ENCODE data around the gene ATG7. TPM values are rescaled to one million over a fixed set of nuclear protein-coding genes. Genes with fewer than 3 reads are reported as not detected.

ATG7 gene
- total RNA-seq, 1 donor from 2014 or later = 55.0 TPM

GRCh38 chr3:11529281-11529680 lies 257.1 kb downstream of the ATG7 start:
- H3K4me3 ChIP-seq = no peak overlapping the region
- H3K36me3 ChIP-seq = no peaks in the 10 kb centered on the region
- peaks cover 10% of the 10 kb centered on the region for H3K4me1 ChIP-seq
- no peak overlapping the region for H3K27ac ChIP-seq
- intact Hi-C loops (cut with DNase I) = no loop called here
- no peak for TF ChIP-seq POLR2AphosphoS5 (IDR thresholded peaks at IDR 0.05; ENCODE audit: insufficient read depth in 1 of 2, low read depth in 1 of 2)
- TF ChIP-seq, protein P1, sequence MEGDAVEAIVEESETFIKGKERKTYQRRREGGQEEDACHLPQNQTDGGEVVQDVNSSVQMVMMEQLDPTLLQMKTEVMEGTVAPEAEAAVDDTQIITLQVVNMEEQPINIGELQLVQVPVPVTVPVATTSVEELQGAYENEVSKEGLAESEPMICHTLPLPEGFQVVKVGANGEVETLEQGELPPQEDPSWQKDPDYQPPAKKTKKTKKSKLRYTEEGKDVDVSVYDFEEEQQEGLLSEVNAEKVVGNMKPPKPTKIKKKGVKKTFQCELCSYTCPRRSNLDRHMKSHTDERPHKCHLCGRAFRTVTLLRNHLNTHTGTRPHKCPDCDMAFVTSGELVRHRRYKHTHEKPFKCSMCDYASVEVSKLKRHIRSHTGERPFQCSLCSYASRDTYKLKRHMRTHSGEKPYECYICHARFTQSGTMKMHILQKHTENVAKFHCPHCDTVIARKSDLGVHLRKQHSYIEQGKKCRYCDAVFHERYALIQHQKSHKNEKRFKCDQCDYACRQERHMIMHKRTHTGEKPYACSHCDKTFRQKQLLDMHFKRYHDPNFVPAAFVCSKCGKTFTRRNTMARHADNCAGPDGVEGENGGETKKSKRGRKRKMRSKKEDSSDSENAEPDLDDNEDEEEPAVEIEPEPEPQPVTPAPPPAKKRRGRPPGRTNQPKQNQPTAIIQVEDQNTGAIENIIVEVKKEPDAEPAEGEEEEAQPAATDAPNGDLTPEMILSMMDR (IDR thresholded peaks at IDR 0.05) = no peak
- TF ChIP-seq POLR2A (IDR thresholded peaks at IDR 0.05) = no peak
- no peaks in the 10 kb centered on the region for H3K9me3 ChIP-seq
- DNase-seq (ENCODE audit: extremely low spot score in 2 of 2) = no peak
- H3K27me3 ChIP-seq = no peaks in the 10 kb centered on the region

- Histone ChIP-seq H3K9me3 (no peaks in the 10 kb centered on the region), H3K27me3 (no peaks in the 10 kb centered on the region), H3K27ac (no peak overlapping the region), H3K4me1 (peaks cover 10% of the 10 kb centered on the region), H3K4me3 (no peak overlapping the region), H3K36me3 (no peaks in the 10 kb centered on the region)
- no peak for DNase-seq (ENCODE audit: extremely low spot score in 2 of 2)
- no peak for TF ChIP-seq POLR2A (IDR thresholded peaks at IDR 0.05)
- TF ChIP-seq POLR2AphosphoS5 (IDR thresholded peaks at IDR 0.05; ENCODE audit: insufficient read depth in 1 of 2, low read depth in 1 of 2) = peak; percentile 31 to 39
- intact Hi-C loops (cut with DNase I) = no loop called here
Measured at GRCh38 chr3:11530153-11530721, 258.0 kb downstream of the ATG7 start.

GRCh38 chr3:11532931-11533391 lies 260.8 kb downstream of the ATG7 start:
- Histone ChIP-seq H3K4me3 (no peak overlapping the region), H3K27me3 (no peaks in the 10 kb centered on the region), H3K27ac (no peak overlapping the region), H3K36me3 (no peaks in the 10 kb centered on the region), H3K9me3 (no peaks in the 10 kb centered on the region), H3K4me1 (peaks cover 10% of the 10 kb centered on the region)
- intact Hi-C loops (cut with DNase I) = no loop called here
- TF ChIP-seq POLR2A (IDR thresholded peaks at IDR 0.05) = no peak
- TF ChIP-seq POLR2AphosphoS5 (IDR thresholded peaks at IDR 0.05; ENCODE audit: insufficient read depth in 1 of 2, low read depth in 1 of 2) = no peak
- TF ChIP-seq, protein P1 (IDR thresholded peaks at IDR 0.05) = no peak
- DNase-seq (ENCODE audit: extremely low spot score in 2 of 2) = no peak

DNA sequence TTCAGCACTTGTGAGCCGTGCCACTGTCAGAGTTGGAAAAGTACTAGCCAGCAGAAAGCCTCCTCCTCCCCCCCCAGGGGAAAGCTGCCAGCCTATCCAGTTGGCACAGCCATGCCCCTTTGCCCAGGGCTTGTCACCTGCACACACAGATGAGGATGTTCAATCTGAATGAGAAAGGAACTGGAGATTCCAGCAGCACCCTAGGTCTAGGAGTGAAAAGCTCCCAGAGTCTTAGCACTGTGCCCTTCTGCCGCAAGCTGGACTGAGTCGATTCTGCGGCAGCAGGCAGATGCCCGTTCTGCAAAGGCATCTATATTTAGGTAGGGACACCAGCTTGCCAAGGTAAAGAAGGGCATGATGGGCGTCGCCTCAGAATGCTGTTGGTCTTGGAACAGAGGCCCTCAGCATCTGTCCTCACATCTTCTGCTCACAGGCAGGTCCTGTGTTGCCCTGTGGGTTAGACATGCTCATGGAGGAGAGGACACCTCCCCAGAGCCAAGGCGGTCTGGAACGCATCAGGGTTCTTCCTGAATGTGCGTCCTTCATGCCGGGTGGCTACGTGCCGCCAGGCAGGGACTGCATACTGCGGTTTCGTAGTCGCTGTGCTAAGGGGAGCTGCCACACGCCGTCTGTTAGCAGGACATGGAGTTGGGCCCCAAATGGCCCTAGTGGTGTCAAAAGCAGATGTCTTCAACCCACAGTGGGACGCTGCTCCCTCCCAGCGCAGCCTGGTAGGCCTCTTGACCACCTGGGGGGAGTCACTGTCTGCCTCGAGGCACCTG lies 262.0 kb downstream of the ATG7 start:
- Histone ChIP-seq H3K27ac (no peak overlapping the region), H3K36me3 (no peaks in the 10 kb centered on the region), H3K4me1 (peaks cover 10% of the 10 kb centered on the region), H3K27me3 (no peaks in the 10 kb centered on the region), H3K4me3 (no peak overlapping the region), H3K9me3 (no peaks in the 10 kb centered on the region)
- no peak for DNase-seq (ENCODE audit: extremely low spot score in 2 of 2)
- intact Hi-C loops (cut with DNase I) = no loop called here
- TF ChIP-seq, protein P1 (IDR thresholded peaks at IDR 0.05) = no peak
- peak in 1 of 2 donors; percentile 13 for TF ChIP-seq POLR2AphosphoS5 (IDR thresholded peaks at IDR 0.05; ENCODE audit: insufficient read depth in 1 of 2, low read depth in 1 of 2)

DNA sequence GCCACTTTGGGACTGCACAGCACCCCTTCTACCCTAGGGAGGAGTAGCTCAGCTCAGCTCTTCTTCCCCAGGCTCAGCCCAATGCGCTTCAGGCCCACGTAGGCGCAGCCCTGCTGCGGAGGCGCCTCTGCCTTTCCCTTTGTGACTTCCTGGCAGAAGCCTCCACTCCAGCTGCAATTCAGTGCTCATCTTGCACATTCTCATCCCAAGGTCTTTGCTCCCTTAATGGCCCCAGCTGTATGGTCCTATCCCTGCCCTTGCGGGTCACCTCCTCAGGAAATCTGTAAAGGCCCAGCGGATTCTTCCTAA lies 262.6 kb downstream of the ATG7 start:
- H3K9me3 ChIP-seq = no peaks in the 10 kb centered on the region
- H3K27me3 ChIP-seq = no peaks in the 10 kb centered on the region
- no peak for TF ChIP-seq POLR2AphosphoS5 (IDR thresholded peaks at IDR 0.05; ENCODE audit: insufficient read depth in 1 of 2, low read depth in 1 of 2)
- no peak for TF ChIP-seq POLR2A (IDR thresholded peaks at IDR 0.05)
- TF ChIP-seq, protein P1 (IDR thresholded peaks at IDR 0.05) = no peak
- no peak for DNase-seq (ENCODE audit: extremely low spot score in 2 of 2)
- H3K4me1 ChIP-seq = peaks cover 10% of the 10 kb centered on the region
- no peak overlapping the region for H3K27ac ChIP-seq
- no peaks in the 10 kb centered on the region for H3K36me3 ChIP-seq
- no peak overlapping the region for H3K4me3 ChIP-seq
- intact Hi-C loops (cut with DNase I) = no loop called here

All from vagina (tissue), 2 donors.